T follicular helper cell (primary cell): ENCODE measurements around the gene YBX1.

Source experiments
- DNase-seq: peaks from one replicate; pipeline ENCODE4 v3.0.0-alpha.2; 2020; ENCODE audit warnings: low read depth

Gene YBX1

GRCh38 chr1:42734201-42735035 lies 52.2 kb downstream of the YBX1 start:
- no peak for DNase-seq

- no peak for DNase-seq
Measured at GRCh38 chr1:42735056-42735455, 52.8 kb downstream of the YBX1 start.

GRCh38 chr1:42735477-42736105 lies 53.4 kb downstream of the YBX1 start:
- no peak for DNase-seq

GRCh38 chr1:42736152-42736551 lies 53.9 kb downstream of the YBX1 start:
- no peak for DNase-seq

GRCh38 chr1:42736571-42737200 lies 54.5 kb downstream of the YBX1 start:
- no peak for DNase-seq

- no peak for DNase-seq
Measured at GRCh38 chr1:42737257-42737656, 55.0 kb downstream of the YBX1 start.

- DNase-seq, result no peak
Measured at GRCh38 chr1:42737986-42738677, 55.9 kb downstream of the YBX1 start.

GRCh38 chr1:42738678-42739226 lies 56.5 kb downstream of the YBX1 start:
- no peak for DNase-seq

GRCh38 chr1:42739753-42740700 lies 57.8 kb downstream of the YBX1 start, which contains the start of gene CLDN19:
Gene CLDN19, minus strand, starts transcription at chr1:42740236. Its CDS starts 173 bp downstream, at chr1:42740063.
- DNase-seq, result no peak

GRCh38 chr1:42740851-42741580 lies 58.8 kb downstream of the YBX1 start:
- no peak for DNase-seq

- DNase-seq, result no peak
Measured at GRCh38 chr1:42741706-42742105, 59.5 kb downstream of the YBX1 start.

- DNase-seq, result no peak
Measured at GRCh38 chr1:42742141-42742540, 59.9 kb downstream of the YBX1 start.

- DNase-seq, result no peak
Measured at GRCh38 chr1:42742617-42743316, 60.5 kb downstream of the YBX1 start.

- DNase-seq, result no peak
Measured at GRCh38 chr1:42743317-42744147, 61.3 kb downstream of the YBX1 start.

GRCh38 chr1:42744148-42744413 lies 61.9 kb downstream of the YBX1 start:
- DNase-seq, result no peak

GRCh38 chr1:42745851-42746250 lies 63.6 kb downstream of the YBX1 start:
- no peak for DNase-seq

GRCh38 chr1:42746436-42747105 lies 64.4 kb downstream of the YBX1 start:
- no peak for DNase-seq

- DNase-seq, result peak; percentile 22
Measured at GRCh38 chr1:42747125-42747524, 64.9 kb downstream of the YBX1 start.
